ENCODE results near the gene FZD7. TPM values are rescaled to one million over a fixed set of nuclear protein-coding genes. Genes with fewer than 3 reads are reported as not detected.

Gene FZD7
- total and polyA plus RNA-seq, 2 of the 8 experiments (the other 6 are each of a cell fraction or from before 2014, with no cell fraction given): 176 to 246 TPM

- peak overlapping the region; percentile 95; the same call in 1 of the 2 replicates for H3K18ac ChIP-seq (ENCODE audit: extremely low read depth, low read length)
- peak overlapping the region; percentile 26 for H4K91ac ChIP-seq (replicated peaks; ENCODE audit: insufficient read length, low read length)
- H3K14ac ChIP-seq (ENCODE audit: insufficient read length): no peak overlapping the region
- 0 out of 2 replicates have a peak overlapping the region, but pooled peaks have one; percentile 59 for H2AK5ac ChIP-seq (ENCODE audit: low read depth, low read length)
- peaks cover 14 to 17% of the 10 kb centered on the region in 2 experiments for H4K20me1 ChIP-seq (replicated peaks in 1 of 2; ENCODE audit: control insufficient read depth in 1 of 2, insufficient read depth in 2 of 2, low read length in 2 of 2)
- POLR2A ChIA-PET (ENCODE audit: partially characterized antibody): interaction anchor here (0.6 to 3.7 kb wide), 21 partner anchors 8 to 250 kb away, joined by 3 to 33 read pairs (median 4); partner anchors contain the start of gene ALS2
- H3K23me2 ChIP-seq (ENCODE audit: low read depth, low read length): peaks cover 6% of the 10 kb centered on the region; the same call in 1 of the 2 replicates
- WGBS, 2 experiments (ENCODE audit: extremely low coverage in 1 of 2, insufficient coverage in 1 of 2, insufficient read length in 1 of 2, insufficient replicate concordance in 2 of 2, low coverage in 1 of 2, low lambda C conversion rate in 2 of 2, missing lambda C conversion rate in 1 of 2): 4% methylated on average over 4 of the region's 4 CpGs; no CpG with 5 or more reads in 1 of the 2 experiments
- H3K9ac ChIP-seq (replicated peaks in 1 of 4; ENCODE audit: extremely low read depth in 1 of 4, low read depth in 3 of 4, low read length in 3 of 4): no peak overlapping the region
- no peak overlapping the region for H4K8ac ChIP-seq (ENCODE audit: extremely low read depth, insufficient read depth, low read length)
- H2BK5ac ChIP-seq (ENCODE audit: low read depth, low read length): peak overlapping the region; percentile 94
- H2BK15ac ChIP-seq (ENCODE audit: low read length): no peak overlapping the region
- H3K56ac ChIP-seq (replicated peaks; ENCODE audit: insufficient read length, low read depth, low read length): no peak overlapping the region
- H3K79me2 ChIP-seq (ENCODE audit: control insufficient read depth in 1 of 2, insufficient read depth in 2 of 2, low read length in 2 of 2): peaks cover 24 to 36% of the 10 kb centered on the region in 2 experiments
- H3K4me1 ChIP-seq (replicated peaks in 1 of 4; ENCODE audit: control insufficient read depth in 3 of 4, insufficient read depth in 4 of 4, low read length in 3 of 4): peaks cover 4 to 14% (median 6%) of the 10 kb centered on the region in 4 experiments
- H3K4ac ChIP-seq (replicated peaks; ENCODE audit: insufficient read length, low read depth, low read length): peak overlapping the region; percentile 95
- H2AFZ ChIP-seq (ENCODE audit: low read length): no peak overlapping the region
- peak; percentile 45 for FAIRE-seq
- no peak overlapping the region for H2BK20ac ChIP-seq (ENCODE audit: low read length)
- peak overlapping the region; percentile 78 to 90 for H3K4me2 ChIP-seq (ENCODE audit: insufficient read depth in 1 of 2, low read depth in 2 of 2, low read length in 2 of 2)
- H3K36me3 ChIP-seq (ENCODE audit: control insufficient read depth in 2 of 4, insufficient read depth in 4 of 4, low read length in 3 of 4): peaks cover 6 to 18% (median 11%) of the 10 kb centered on the region in 4 experiments; a peak in 7 of 8 replicates
- H2BK120ac ChIP-seq (replicated peaks; ENCODE audit: low read depth, low read length): peak overlapping the region; percentile 99
- H3K27me3 ChIP-seq (replicated peaks in 1 of 4; ENCODE audit: control insufficient read depth in 3 of 4, extremely low read depth in 1 of 4, insufficient read depth in 3 of 4, low read length in 3 of 4): no peaks in the 10 kb centered on the region; a peak in 3 of 7 replicates
- H3K4me3 ChIP-seq (ENCODE audit: extremely low read depth in 1 of 4, insufficient read depth in 2 of 4, low read depth in 3 of 4, low read length in 4 of 4): peak overlapping the region; percentile 85 to 98 (median 98); a peak in 7 of 8 replicates
- no peaks in the 10 kb centered on the region for H3K9me3 ChIP-seq (ENCODE audit: insufficient read depth in 2 of 2, low read depth in 1 of 2, low read length in 1 of 2)
- peak overlapping the region; percentile 35; the same call in 1 of the 2 replicates for H2BK12ac ChIP-seq (ENCODE audit: low read depth, low read length)
- H3K23ac ChIP-seq (ENCODE audit: insufficient read length): no peak overlapping the region
- peak overlapping the region; percentile 96; the same call in 1 of the 2 replicates for H3K27ac ChIP-seq (ENCODE audit: low read depth, low read length)
- no peak for DNase-seq (ENCODE audit: low read depth in 1 of 2, low spot score in 2 of 2)
- CTCF ChIA-PET (ENCODE audit: partially characterized antibody): interaction anchor here (0.6 to 1.7 kb wide), 5 partner anchors 23 to 117 kb away, joined by 3 to 4 read pairs (median 3); no protein-coding TSS in a partner anchor
- H3K79me1 ChIP-seq (ENCODE audit: low read depth, low read length): no peaks in the 10 kb centered on the region
- peak overlapping the region; percentile 77 for H4K5ac ChIP-seq (ENCODE audit: insufficient read length, low read depth, low read length)
- no peak for TF ChIP-seq CTCF (IDR thresholded peaks at IDR 0.05; ENCODE audit: control extremely low read depth in 1 of 3, insufficient read depth in 1 of 3, low read depth in 1 of 3, low read length in 3 of 3)
- 0 out of 2 replicates have a peak, but pooled peaks have one; percentile 30 for TF ChIP-seq POU5F1 (IDR thresholded peaks at IDR 0.05; ENCODE audit: low read depth, low read length)
Observed at GRCh38 chr2:202031246-202031951, 2.3 kb upstream of the FZD7 start.

All from H1 (cell line).